ENCODE results near the gene AP5B1. TPM values are rescaled to one million over a fixed set of nuclear protein-coding genes. Genes with fewer than 3 reads are reported as not detected.

The AP5B1 gene
- total and polyA plus RNA-seq, 9 of the 15 experiments (the other 6 are each of a cell fraction or from before 2014, with no cell fraction given) = 0.51 to 24.2 (median 5.1) TPM

DNA sequence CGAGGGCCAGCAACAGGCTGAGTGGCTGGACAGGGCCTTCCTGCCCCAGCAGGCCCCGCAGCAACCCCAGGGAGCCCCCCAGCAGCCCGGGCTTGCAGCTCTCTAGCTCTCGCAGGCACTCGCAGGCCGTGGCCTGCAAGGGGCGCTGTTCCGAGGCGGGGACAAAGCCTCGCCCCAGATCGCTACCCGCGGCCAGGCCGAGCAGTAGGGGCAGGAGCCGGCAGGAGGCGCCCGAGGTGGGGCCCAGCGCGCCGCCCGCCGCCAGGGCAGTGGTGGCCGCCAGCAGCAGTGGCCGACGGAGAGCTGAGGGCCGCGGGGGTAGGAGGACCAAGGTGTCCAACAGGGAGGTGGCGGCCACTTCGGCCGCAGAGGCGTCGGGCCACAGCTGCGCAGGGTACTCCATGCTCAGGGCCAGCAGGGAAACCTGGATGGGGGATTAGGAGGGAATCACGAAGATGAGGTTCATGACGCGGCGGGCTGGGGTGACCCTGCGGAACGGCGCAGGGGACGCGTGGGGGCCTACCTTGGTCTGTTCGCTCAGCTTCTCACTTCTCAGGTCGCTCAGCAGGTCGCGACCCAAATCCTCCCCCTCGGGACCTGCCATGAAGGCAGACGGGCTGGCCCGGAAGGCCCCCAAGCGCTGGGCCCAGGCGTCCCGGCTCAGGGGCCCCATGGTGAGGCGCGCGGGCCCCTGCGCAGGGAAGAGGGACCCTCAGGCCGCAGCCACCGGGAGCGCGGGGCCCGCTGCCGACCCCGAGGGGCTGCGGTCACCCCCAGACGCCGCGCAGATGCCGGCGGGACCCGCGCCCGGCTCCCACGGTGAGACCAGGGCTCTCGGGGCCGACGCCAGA lies 632 bp downstream of the AP5B1 start (continued):
- TF ChIP-seq, protein P1, sequence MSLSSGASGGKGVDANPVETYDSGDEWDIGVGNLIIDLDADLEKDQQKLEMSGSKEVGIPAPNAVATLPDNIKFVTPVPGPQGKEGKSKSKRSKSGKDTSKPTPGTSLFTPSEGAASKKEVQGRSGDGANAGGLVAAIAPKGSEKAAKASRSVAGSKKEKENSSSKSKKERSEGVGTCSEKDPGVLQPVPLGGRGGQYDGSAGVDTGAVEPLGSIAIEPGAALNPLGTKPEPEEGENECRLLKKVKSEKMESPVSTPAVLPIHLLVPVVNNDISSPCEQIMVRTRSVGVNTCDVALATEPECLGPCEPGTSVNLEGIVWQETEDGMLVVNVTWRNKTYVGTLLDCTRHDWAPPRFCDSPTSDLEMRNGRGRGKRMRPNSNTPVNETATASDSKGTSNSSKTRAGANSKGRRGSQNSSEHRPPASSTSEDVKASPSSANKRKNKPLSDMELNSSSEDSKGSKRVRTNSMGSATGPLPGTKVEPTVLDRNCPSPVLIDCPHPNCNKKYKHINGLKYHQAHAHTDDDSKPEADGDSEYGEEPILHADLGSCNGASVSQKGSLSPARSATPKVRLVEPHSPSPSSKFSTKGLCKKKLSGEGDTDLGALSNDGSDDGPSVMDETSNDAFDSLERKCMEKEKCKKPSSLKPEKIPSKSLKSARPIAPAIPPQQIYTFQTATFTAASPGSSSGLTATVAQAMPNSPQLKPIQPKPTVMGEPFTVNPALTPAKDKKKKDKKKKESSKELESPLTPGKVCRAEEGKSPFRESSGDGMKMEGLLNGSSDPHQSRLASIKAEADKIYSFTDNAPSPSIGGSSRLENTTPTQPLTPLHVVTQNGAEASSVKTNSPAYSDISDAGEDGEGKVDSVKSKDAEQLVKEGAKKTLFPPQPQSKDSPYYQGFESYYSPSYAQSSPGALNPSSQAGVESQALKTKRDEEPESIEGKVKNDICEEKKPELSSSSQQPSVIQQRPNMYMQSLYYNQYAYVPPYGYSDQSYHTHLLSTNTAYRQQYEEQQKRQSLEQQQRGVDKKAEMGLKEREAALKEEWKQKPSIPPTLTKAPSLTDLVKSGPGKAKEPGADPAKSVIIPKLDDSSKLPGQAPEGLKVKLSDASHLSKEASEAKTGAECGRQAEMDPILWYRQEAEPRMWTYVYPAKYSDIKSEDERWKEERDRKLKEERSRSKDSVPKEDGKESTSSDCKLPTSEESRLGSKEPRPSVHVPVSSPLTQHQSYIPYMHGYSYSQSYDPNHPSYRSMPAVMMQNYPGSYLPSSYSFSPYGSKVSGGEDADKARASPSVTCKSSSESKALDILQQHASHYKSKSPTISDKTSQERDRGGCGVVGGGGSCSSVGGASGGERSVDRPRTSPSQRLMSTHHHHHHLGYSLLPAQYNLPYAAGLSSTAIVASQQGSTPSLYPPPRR (CRISPR knock-in tag; IDR thresholded peaks at IDR 0.05; ENCODE audit: borderline replicate concordance) = no peak
- TF ChIP-seq TOE1 (IDR thresholded peaks at IDR 0.05; ENCODE audit: borderline replicate concordance) = peak; percentile 48; the same call in 1 of the 2 replicates
- TF ChIP-seq TOE1 (CRISPR knock-in tag; IDR thresholded peaks at IDR 0.05; ENCODE audit: borderline replicate concordance, low read depth) = 0 out of 2 replicates have a peak, but pooled peaks have one; percentile 74
- no peak for TF ChIP-seq ZBTB17 (CRISPR knock-in tag; IDR thresholded peaks at IDR 0.05)
- TF ChIP-seq, protein P2, sequence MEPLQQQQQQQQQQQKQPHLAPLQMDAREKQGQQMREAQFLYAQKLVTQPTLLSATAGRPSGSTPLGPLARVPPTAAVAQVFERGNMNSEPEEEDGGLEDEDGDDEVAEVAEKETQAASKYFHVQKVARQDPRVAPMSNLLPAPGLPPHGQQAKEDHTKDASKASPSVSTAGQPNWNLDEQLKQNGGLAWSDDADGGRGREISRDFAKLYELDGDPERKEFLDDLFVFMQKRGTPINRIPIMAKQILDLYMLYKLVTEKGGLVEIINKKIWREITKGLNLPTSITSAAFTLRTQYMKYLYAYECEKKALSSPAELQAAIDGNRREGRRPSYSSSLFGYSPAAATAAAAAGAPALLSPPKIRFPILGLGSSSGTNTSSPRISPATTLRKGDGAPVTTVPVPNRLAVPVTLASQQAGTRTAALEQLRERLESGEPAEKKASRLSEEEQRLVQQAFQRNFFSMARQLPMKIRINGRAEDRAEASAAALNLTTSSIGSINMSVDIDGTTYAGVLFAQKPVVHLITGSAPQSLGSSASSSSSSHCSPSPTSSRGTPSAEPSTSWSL (CRISPR knock-in tag; IDR thresholded peaks at IDR 0.05; ENCODE audit: borderline replicate concordance) = no peak
- TF ChIP-seq SREBF1 (IDR thresholded peaks at IDR 0.05; ENCODE audit: borderline replicate concordance, low read depth, low read length) = no peak
- TF ChIP-seq, protein P3, sequence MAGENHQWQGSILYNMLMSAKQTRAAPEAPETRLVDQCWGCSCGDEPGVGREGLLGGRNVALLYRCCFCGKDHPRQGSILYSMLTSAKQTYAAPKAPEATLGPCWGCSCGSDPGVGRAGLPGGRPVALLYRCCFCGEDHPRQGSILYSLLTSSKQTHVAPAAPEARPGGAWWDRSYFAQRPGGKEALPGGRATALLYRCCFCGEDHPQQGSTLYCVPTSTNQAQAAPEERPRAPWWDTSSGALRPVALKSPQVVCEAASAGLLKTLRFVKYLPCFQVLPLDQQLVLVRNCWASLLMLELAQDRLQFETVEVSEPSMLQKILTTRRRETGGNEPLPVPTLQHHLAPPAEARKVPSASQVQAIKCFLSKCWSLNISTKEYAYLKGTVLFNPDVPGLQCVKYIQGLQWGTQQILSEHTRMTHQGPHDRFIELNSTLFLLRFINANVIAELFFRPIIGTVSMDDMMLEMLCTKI (IDR thresholded peaks at IDR 0.05; ENCODE audit: partially characterized antibody) = no peak
- TF ChIP-seq ZNF134 (CRISPR knock-in tag; conservative IDR thresholded peaks at IDR 0.05) = peak; percentile 92
- TF ChIP-seq MYNN (IDR thresholded peaks at IDR 0.05) = no peak
- TF ChIP-seq MYNN (CRISPR knock-in tag; IDR thresholded peaks at IDR 0.05) = no peak
- TF ChIP-seq FOSL1 (tag; conservative IDR thresholded peaks at IDR 0.05) = no peak
- no peak for TF ChIP-seq TFAM (CRISPR knock-in tag; conservative IDR thresholded peaks at IDR 0.05)
- TF ChIP-seq ASH1L (IDR thresholded peaks at IDR 0.05; ENCODE audit: borderline replicate concordance, low read depth, partially characterized antibody) = no peak
- peak; percentile 91 for TF ChIP-seq ZNF263 (CRISPR knock-in tag; IDR thresholded peaks at IDR 0.05; ENCODE audit: borderline replicate concordance)
- TF ChIP-seq, protein P4, sequence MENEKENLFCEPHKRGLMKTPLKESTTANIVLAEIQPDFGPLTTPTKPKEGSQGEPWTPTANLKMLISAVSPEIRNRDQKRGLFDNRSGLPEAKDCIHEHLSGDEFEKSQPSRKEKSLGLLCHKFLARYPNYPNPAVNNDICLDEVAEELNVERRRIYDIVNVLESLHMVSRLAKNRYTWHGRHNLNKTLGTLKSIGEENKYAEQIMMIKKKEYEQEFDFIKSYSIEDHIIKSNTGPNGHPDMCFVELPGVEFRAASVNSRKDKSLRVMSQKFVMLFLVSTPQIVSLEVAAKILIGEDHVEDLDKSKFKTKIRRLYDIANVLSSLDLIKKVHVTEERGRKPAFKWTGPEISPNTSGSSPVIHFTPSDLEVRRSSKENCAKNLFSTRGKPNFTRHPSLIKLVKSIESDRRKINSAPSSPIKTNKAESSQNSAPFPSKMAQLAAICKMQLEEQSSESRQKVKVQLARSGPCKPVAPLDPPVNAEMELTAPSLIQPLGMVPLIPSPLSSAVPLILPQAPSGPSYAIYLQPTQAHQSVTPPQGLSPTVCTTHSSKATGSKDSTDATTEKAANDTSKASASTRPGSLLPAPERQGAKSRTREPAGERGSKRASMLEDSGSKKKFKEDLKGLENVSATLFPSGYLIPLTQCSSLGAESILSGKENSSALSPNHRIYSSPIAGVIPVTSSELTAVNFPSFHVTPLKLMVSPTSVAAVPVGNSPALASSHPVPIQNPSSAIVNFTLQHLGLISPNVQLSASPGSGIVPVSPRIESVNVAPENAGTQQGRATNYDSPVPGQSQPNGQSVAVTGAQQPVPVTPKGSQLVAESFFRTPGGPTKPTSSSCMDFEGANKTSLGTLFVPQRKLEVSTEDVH (IDR thresholded peaks at IDR 0.05; ENCODE audit: low read depth, partially characterized antibody) = peak; percentile 36
